ENCODE measurements around the gene OXCT1.
"Not testable (repeated sequence)": the region's sequence is repeated elsewhere in the genome, so short reads cannot be mapped to it uniquely, and the experiment has no call there.

Gene OXCT1

DNA sequence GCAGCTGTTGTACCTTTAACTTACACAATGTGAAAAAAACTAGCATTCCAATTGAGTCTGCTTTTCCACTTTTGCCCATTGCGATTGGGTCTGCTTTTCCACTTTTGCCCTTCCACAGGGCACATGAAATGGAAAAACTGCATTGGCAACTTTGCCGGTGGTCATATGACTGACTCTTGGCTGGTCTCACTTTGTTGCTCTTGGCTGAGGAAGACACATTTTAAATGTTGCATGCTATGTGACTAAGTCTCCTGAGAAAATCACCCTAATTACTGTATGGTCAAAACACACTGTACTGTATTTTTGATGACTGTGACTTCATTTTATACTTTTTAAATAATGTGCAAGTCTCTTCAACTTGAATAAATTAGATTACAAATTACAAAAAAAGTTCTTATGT lies 1.6 kb upstream of the OXCT1 start:
- no peak for DNase-seq

DNA sequence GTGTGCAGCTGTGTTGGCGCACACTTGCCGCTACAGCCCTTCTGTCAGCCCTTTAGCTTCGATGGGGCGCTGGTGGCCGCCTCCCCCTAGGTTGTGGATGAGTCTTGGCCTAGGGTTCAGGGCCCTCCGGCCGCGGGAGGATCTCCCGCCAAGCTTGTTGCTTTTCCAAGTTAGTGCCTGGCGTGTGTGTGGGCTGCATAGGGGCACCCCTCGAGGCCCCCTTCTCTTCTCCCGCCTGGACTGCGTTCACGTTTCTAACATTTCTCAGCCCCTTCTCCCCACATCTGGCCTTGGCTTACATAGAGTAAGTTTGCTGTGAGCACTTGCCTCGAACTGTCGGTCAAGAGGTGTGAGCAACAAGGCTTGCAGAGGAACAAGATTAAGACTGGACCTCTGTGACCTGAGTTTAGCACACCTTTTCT lies 413 bp upstream of the OXCT1 start:
- no peak for DNase-seq

DNA sequence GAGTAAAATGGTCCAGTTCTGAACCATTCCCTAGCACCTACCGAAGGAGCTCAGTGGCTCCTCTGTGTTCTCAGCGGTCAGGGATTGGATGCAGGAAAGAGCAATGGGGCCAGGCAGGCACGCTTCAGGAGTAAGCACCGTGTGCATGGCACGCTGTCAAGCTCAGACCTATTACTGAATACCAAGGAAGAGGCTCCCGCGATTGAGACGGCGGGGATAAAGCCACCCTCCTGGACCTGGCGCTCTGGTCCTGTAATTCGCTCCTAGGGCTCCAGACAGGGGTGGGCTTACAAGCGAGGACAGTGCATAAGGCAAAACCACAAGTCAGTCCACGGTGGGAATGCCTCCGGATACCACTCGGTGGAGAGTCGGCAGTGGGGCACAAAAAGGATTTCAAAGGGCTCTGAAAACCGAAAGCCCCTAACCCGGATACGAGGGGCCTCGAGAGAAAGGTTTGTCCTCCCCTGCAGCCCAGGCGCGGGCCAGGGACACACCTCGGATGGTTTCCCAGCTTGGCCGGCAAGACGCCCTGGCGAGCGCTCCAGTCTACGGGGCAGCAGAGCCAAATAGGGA lies 988 bp downstream of the OXCT1 start:
- DNase-seq, result peak; percentile 72

DNA sequence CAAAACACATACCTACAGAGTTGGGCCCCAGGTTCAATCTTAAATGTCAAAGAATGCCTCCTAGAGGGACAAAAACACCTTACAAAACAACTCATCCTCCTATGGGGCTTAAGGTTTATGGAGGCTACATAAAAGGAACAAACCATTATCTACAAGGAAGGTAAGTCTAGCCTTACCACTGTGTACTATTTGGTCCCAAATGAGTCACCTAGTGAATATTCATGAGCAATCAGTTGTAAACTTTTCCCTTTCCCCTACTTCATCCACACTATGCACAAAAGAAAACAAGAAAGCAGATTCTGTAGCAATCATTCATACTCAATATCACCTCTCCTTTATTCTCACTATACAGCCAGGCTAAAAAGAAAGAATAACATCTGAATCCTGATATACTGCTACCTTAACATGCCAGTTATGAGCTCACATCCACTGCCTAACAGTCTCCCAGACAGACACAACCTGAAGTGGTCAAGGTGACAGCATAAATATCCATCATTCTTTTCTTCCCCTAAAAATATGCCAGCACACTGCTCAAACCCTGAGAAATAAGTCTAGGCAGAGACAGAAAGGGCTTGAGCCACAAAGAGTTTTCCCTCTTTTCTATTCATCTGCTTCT lies 6.2 kb downstream of the OXCT1 start:
- no peak for DNase-seq

DNA sequence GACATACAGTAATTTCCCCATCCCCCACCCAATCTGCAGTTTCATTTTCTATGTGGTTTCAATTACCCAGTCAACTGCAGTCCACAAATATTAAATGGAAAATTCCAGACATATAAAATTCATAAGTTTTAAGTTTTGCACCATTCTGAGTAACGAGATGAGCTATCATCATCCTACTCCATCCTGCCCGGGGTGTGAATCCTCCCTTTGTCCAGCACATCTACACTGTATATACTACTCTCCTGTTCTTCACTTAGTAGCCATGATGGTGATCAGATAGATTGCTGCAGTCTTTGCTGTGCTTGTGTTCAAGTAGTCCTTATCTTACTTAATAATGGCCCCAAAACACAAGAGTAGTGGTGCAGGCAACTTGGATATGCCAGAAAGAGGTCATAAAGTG lies 11.3 kb downstream of the OXCT1 start:
- DNase-seq, result no peak

DNA sequence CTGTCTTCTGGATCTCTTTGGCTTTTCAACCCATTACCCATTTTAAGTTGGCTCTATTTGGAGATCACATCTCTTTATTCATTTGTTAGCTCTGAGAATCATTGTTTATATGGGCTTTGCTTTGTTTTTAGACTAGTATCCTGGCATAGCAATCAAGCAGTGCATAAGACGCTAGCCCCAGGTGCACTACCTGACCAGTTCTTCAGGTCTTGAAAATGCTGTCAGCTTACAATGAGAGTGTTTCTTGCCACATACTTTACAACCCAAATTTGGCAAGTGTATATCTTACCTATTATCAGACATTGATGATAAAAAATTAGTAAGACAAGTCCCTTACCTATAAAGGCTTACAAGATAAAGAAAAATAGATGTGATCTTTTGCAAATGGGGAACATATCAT lies 12.2 kb downstream of the OXCT1 start:
- DNase-seq, result no peak

DNA sequence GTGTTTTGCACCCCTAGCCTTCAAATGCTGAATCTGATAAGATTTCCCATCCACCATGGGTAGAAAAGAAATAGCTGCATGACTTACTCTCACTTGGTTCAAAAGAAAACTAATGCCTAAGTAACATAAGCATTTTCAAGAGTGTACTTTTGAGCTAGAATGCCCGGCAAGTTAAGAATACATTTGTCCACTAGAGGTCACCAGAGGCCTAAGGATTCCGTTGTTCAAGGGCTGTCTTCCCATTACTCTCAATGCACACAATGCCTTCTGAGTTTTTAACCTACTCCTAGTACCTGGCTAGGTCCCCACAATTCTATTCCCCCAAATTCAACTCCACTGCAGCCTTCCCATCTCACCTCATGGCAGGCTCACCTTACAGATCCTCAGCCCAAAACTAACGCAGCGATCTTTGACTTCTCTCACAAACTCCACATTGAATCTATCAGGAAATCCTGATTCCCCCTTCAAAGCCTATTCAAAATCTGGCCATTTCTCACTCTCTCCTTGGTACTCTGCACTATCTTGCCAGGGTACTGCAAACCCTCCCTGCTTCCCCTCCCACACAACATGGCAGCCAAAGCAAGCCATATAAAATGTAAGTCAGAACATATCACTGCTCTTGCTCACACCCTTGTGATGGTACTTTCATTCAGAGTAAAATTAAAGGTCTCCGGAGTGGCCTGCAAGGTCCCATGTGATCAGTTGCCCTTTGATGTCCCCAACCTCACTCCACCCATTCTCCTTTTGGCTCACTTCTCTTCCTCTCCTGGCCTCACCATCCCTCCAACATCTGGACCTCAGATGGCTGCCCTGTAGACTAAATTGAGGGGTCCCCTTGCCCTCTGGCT lies 13.4 kb downstream of the OXCT1 start:
- peak; percentile 76 for DNase-seq

DNA sequence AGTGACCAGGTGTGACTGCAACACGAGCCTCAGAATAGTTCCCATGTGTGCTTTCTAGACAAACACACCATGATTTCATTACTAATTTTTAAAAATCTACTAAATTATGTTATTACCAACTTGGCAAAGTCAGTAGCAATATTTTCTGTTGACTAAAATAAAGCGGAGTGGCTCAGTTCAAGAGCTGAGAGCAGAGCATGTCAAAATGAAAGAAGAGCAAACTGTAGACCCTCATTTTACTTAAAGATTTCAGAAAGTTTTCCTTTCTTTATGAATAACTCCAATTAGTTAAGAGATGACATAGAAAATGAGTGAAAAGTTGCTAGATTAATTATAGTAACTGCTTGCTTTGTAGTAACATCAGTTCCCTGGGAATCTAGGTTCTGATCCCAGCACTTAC lies 17.9 kb downstream of the OXCT1 start:
- no peak for DNase-seq

DNA sequence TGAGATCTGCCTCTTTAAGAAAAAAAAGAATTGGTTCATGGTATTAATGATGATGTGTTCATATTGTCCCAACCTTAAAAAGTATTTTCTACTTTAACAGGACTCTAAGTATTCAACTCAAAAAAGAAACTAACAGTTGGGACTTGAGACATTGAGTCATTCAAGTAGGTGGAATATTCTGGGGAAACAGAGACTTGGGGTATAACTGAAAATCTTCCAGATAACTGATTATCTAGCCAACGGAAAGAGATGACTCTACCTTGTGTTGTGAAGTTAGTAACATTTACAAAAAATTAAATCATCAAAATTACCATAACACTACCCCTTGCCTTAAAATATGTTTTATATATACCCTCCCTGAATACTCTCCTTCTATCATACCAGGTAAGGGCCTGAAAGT lies 19.1 kb downstream of the OXCT1 start:
- DNase-seq, result no peak

DNA sequence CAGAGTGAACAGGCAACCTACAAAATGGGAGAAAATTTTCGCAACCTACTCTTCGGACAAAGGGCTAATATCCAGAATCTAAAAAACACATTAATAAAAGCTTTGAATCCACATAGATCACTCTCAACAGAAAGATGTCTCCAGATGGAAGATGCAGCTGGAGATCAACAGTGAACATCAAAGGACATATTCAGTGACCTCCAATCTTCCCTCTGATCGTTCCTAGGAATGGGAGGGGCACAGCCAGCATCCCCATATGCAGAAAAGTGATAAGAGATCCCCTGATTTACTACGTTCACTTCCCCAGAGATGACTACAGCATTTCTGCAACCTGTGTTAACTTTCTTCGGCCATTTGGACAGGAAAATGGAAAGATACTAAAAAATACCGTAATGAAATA lies 21.2 kb downstream of the OXCT1 start:
- no peak for DNase-seq

DNA sequence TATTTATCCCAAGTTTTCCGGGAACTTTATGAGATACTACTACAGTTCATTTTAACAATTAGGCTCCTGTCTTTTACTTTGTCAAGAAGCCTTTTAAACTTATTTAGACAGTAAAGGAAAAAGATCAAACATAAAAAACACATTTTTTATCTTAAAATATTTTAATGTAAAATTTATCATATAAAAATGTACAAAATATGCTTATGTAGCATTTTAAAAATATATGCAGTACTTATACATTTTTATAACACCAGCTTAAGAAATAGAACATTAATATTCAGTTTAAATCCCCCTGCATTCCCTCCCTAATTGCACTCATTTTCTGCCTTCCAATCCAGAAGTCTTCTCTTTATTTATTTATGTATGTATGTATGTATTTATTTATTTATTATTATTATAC lies 24.5 kb downstream of the OXCT1 start:
- not testable (repeated sequence) for DNase-seq

DNA sequence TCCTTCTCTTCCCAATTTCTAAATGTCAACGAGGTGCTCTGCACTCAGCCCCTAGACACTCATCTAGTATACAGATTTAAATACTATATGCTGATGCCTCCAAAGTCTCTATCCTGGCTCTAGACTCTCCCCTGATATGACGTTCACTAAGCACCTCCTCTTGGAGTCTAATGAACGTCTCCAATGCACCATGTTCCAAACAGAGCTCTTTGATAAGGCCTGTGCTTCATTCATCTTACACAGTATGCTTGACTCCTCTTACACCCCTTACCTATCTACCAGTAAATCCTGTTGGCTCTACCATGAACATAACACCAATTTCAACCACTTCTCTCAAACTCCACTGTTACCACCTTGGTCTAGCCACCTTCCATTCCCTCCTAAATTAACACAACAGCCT lies 25.7 kb downstream of the OXCT1 start:
- DNase-seq, result no peak

DNA sequence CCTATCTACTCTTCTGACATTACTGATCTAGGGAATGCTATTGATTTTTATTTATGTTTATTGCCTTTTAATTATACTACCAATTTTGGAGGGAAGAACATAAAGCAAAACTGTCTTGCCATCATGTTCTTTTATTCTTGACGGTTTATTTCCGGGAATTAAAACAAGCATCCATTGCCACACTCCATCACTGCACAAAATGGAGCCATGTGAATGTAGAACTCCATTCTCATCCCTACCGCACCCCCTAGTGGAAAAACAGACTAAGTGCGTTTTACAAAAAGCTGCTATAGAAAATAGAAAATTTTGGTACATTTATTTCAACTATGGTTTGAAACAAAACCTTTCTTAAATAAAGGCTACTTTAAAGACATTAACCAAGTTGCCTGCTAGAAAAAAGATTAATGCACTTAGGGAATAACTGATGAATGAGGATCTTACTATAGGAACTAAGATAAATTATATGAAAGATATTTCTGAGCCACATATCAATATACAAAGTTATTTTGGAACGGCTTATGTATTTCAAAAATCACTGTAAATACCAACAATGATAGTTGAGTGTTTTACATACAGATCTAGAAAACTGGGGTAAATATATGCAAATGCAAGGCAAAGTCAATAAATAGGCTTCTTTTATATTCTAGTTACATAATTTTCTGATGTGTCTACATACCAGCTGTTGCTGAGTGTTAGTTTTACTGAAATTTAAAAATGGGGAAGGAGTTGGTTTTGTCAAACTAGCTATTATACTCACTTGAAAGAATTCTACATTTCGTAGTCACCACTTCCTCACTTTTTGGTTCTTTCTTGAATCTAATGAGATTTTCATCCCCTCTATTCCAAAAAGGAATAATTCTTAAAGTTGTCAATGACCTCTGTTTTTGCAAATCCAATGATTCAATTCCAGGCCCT lies 26.5 kb downstream of the OXCT1 start:
- peak; percentile 84 for DNase-seq

DNA sequence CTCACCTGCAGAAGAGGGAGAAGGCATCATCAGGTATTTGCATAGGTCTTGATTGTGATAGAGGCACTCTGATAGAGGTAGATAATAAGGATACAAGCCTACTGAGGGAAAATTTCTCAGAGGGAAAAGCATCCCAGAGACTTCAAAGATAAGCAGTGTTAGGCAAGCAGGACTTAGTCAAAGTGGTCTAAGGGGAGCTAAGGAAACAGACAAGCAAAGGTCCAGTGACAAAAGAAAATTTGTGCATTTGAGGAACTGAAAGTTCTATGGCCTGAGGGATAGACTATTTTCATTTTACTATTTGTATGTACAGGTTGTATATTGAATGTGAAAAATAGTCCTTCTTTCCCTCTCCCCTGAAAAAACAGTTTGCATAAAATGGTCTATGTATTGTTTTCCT lies 27.4 kb downstream of the OXCT1 start:
- DNase-seq, result no peak

DNA sequence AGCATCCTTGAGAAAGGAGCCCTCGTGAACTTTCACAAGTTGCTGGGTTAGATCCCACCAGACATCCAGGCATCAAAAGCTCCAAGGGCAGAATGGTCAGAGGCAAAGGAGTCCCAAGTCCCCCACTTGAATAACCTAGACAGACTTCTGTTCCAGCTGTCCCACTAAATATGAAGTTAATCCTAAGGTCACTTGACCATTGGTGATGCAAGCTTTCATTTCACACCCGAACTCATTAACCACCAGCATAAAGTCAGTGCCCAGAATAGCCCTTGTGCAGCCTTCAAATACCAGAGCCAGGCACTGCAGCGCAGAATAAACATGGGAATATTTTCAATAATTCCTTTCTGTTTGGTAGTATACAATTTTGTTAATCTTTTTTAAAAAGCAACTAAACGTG lies 28.9 kb downstream of the OXCT1 start:
- no peak for DNase-seq

DNA sequence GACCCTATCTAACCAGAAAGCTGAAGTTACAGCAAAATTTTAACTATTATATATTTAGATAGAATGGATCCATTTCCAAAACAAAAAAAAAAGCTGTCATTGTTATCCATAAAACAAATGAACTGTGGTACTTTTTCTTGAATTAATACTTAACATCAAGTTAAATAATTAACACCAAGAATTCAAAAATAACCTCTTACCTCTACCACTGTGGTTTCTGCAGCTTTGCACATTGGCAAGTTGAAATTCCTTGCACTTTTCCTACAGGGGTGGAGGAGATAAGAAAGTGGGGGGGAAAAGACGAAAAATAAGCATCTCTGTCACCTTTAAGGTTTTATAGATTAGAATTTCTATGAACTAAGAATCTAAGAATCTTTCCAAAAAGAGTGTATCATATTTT lies 30.0 kb downstream of the OXCT1 start:
- DNase-seq, result no peak

DNA sequence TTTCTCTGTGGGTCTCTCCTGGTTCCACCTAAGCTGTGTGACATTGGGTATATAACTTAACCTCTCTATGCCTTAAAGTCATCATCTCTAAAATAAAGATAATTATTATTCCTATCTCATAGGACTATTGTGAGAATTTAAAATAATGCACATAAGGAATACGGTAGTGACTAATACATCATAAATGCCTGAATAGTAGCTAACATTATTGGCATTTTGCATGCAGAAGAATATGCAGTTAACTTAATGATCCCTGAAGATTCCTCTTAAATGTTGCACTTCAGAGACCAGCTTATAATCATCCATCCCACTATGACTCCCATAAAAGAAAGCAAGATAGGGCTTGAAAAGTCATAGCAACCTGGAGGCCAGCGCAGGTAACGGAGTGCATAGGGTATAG lies 32.4 kb downstream of the OXCT1 start:
- DNase-seq, result no peak

DNA sequence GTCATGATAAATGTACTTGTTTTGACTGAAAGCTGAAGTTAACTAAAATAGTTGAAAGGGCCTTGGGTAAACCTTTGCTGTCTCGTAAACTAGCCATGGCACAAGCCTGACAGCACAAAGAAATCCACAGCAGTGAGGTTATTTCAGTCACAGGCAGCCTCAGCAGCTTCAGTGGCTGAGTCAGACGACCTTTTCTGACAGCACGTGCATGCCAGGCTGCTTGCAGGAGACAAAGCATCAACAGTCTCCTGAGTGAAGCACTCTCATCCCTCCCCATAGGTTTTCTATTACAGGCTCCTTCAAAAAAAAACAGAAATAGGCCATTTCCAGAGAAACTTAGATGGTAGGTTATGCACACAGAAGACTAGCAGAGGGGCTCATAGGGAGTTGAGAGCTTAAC lies 34.6 kb downstream of the OXCT1 start:
- DNase-seq, result peak; percentile 62

DNA sequence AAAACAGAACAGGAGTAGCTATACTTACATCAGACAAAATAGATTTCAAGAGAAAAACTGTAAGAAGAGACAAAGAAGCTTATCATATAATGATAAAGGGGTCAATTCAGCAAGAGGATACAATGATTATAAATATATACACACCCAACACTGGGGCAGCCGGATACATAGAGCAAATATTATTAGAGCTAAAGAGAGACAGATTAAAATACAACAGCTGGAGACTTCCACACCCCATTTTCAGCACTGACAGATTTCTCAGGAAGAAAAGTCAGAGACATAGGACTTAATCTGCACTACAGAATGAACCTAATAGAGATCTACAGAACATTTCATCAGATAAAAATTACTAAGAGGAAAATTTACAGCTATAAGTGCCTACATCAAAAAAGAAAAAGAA lies 35.7 kb downstream of the OXCT1 start:
- DNase-seq, result no peak

DNA sequence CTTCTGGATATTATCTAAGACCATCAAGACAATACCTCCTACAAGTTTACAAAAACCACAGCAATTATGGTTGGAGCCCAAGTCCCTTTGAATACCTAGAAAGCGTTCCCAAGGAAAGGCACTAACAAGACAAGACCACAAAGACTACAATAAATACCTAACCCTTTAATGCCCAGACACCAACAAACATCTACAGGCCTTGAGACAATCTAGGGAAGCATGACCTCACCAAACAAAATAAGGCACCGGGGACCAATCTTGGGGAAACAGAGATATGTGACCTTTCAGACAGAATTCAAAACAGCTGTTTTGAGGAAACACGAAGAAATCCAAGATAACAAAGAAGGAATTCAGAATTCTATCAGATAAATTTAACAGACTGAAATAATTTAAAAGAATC lies 37.8 kb downstream of the OXCT1 start:
- no peak for DNase-seq

DNA sequence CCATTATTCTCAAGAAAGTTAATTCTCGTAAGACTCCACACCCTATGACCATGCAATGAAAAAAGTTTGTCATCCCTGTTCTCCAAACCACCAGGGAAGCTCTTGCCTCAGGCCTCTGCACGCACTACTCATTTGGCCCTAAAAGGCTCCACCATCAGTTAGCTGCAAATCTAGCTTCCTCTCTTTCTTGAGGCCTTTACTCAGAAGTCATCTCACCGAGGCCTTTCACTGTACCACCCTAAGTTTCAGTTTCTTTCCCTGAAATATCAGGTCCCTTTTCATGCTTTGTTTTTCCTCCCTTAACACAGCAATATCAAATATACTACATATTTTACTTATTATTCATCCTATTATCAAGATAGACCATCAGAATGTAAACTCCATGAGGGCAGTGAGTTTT lies 39.1 kb downstream of the OXCT1 start:
- DNase-seq, result no peak

DNA sequence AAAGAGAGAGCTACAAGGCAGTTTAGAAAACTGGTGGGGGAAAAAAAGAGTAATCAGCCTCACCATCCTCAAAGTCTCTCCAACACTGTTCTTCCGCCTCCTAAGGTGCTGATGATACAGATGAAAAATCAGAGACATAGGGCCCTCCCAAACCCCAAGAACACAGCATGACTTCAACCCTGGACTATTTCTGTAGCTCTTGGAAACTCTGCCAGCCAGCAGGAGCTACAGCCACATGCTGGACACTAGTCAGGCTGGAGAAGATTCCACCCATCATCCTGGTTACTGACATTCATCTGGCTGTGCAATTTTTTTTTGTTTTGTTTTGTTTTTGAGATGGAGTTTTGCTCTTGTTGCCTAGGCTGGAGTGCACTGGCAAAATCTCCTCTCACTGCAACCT lies 42.4 kb downstream of the OXCT1 start:
- DNase-seq, result no peak

DNA sequence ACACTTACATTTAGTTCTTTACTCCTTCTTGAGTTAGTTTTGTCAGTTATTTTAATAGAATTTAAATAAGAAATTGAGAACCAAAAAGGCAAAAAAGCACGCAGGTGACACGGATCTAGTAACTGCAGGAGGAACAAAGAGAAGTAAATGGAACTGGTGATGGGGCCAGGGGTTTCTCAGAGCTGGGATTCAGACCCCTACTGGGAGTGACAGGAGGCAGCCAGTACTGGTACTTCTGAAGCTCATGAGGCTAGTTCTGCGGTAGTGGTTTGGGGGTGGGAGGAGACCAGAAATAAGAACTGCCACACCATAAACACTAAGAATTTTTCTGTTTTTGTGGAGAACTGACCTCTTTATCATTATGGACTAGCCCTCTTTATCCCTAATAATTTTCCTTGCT lies 48.2 kb downstream of the OXCT1 start:
- no peak for DNase-seq
